Astrocyte (in vitro differentiated cells and primary cell): Measurements from ENCODE around the gene MPND. TPM values are rescaled to one million over a fixed set of nuclear protein-coding genes. Genes with fewer than 3 reads are reported as not detected.

Source experiments
- DNase-seq: peaks from one replicate; pipeline ENCODE4 v3.0.0-alpha.2; 2010; ENCODE audit warnings: low read depth
- FAIRE-seq: peaks from 2 replicates; lab custom pipeline; 2011; peaks lifted over from hg19 to GRCh38; lab: Jason Lieb, UNC
- H2AFZ ChIP-seq: 2 replicates; pipeline ENCODE4 v1.6.0; 2012; ENCODE audit warnings: low read depth, low read length, inconsistent platforms
- H3K27ac ChIP-seq: 2 replicates; pipeline ENCODE4 v1.5.1; 2011; ENCODE audit warnings: low read depth, low read length, inconsistent platforms
- H3K27me3 ChIP-seq: 2 replicates; pipeline ENCODE4 v1.6.0; 2011; ENCODE audit warnings: low read length, inconsistent platforms; ENCODE audit not compliant: insufficient read depth
- H3K36me3 ChIP-seq: 2 replicates; pipeline ENCODE4 v1.5.1; 2011; ENCODE audit warnings: low read length, inconsistent platforms; ENCODE audit not compliant: insufficient read depth
- H3K4me1 ChIP-seq: 2 replicates; pipeline ENCODE4 v1.5.1; 2011; ENCODE audit warnings: low read length, inconsistent platforms; ENCODE audit not compliant: insufficient read depth
- H3K4me2 ChIP-seq: 2 replicates; pipeline ENCODE4 v1.6.0; 2012; ENCODE audit warnings: low read length, inconsistent platforms
- H3K4me3 ChIP-seq: 2 replicates; pipeline ENCODE4 v1.5.1; 2011; ENCODE audit warnings: low read depth, mild to moderate bottlenecking, low read length, inconsistent platforms; ENCODE audit not compliant: insufficient read depth
- H3K79me2 ChIP-seq: 2 replicates; pipeline ENCODE4 v1.6.0; 2012; ENCODE audit warnings: mild to moderate bottlenecking, low read length, inconsistent platforms; ENCODE audit not compliant: insufficient read depth
- H3K9ac ChIP-seq: 2 replicates; pipeline ENCODE4 v1.6.0; 2012; ENCODE audit warnings: mild to moderate bottlenecking, low read length, inconsistent platforms
- H3K9me3 ChIP-seq: 2 replicates; pipeline ENCODE4 v1.5.1; 2012; ENCODE audit warnings: low read depth, mild to moderate bottlenecking, low read length, inconsistent platforms; ENCODE audit not compliant: insufficient read depth
- H4K20me1 ChIP-seq: 2 replicates; pipeline ENCODE4 v1.6.0; 2012; ENCODE audit warnings: low read length, inconsistent platforms; ENCODE audit not compliant: insufficient read depth
- H3K27ac Mint-ChIP-seq: one replicate; pipeline ENCODE4 v1.8.0; 2021; ENCODE audit warnings: mild to moderate bottlenecking, mixed read lengths; ENCODE audit not compliant: unreplicated experiment
- H3K27me3 Mint-ChIP-seq: one replicate; pipeline ENCODE4 v1.8.0; 2021; ENCODE audit warnings: low read depth, mixed read lengths; ENCODE audit not compliant: unreplicated experiment
- H3K36me3 Mint-ChIP-seq: one replicate; pipeline ENCODE4 v1.8.0; 2021; ENCODE audit warnings: low read depth, mixed read lengths; ENCODE audit not compliant: unreplicated experiment
- H3K4me1 Mint-ChIP-seq: one replicate; pipeline ENCODE4 v1.8.0; 2021; ENCODE audit warnings: low read depth, mixed read lengths; ENCODE audit not compliant: unreplicated experiment
- H3K4me3 Mint-ChIP-seq: one replicate; pipeline ENCODE4 v1.8.0; 2021; ENCODE audit warnings: mild to moderate bottlenecking, moderate library complexity, mixed read lengths; ENCODE audit not compliant: unreplicated experiment
- H3K9me3 Mint-ChIP-seq: one replicate; pipeline ENCODE4 v1.8.0; 2021; ENCODE audit warnings: mild to moderate bottlenecking, mixed read lengths; ENCODE audit not compliant: unreplicated experiment
- CTCF ChIP-seq: IDR thresholded peaks from 2 replicates; pipeline ENCODE4 v1.5.1; 2011; ENCODE audit warnings: low read depth, mild to moderate bottlenecking, inconsistent platforms, low read length, moderate library complexity; ENCODE audit not compliant: insufficient read depth
- EZH2 ChIP-seq: IDR thresholded peaks from 2 replicates; pipeline ENCODE4 v1.6.1; 2012; ENCODE audit warnings: mild to moderate bottlenecking, low read length, inconsistent platforms; ENCODE audit not compliant: insufficient read depth
- total RNA-seq: library from RNA; stranded (reverse); gene quantifications from 2 replicates; pipeline ENCODE4 v1.2.1, GENCODE V29; 2021

Gene MPND
- total RNA-seq, 1 donor from 2014 or later = 14.7 TPM

- Mint-ChIP-seq H3K27ac (no peak overlapping the region), H3K36me3 (no peaks in the 10 kb centered on the region), H3K9me3 (no peaks in the 10 kb centered on the region), H3K27me3 (no peaks in the 10 kb centered on the region), H3K4me3 (no peak overlapping the region), H3K4me1 (no peaks in the 10 kb centered on the region)
- TF ChIP-seq CTCF = no peak
- no peak for TF ChIP-seq EZH2
- Histone ChIP-seq H3K4me3 (no peak overlapping the region), H3K27ac (no peak overlapping the region), H3K79me2 (no peaks in the 10 kb centered on the region), H3K36me3 (peaks cover 3% of the 10 kb centered on the region), H3K9me3 (no peaks in the 10 kb centered on the region), H3K4me2 (no peak overlapping the region), H4K20me1 (peaks cover 32% of the 10 kb centered on the region), H2AFZ (no peak overlapping the region), H3K27me3 (no peaks in the 10 kb centered on the region), H3K9ac (no peak overlapping the region), H3K4me1 (no peaks in the 10 kb centered on the region)
- no peak for DNase-seq
- no peak for FAIRE-seq
Observed at GRCh38 chr19:4358709-4359626, 15.6 kb downstream of the MPND start.

GRCh38 chr19:4359627-4360000 lies 16.3 kb downstream of the MPND start:
- H3K36me3 ChIP-seq = peaks cover 3% of the 10 kb centered on the region
- peaks cover 36% of the 10 kb centered on the region for H4K20me1 ChIP-seq
- Mint-ChIP-seq H3K27ac (no peak overlapping the region), H3K4me1 (no peaks in the 10 kb centered on the region), H3K36me3 (no peaks in the 10 kb centered on the region), H3K9me3 (no peaks in the 10 kb centered on the region), H3K27me3 (no peaks in the 10 kb centered on the region), H3K4me3 (no peak overlapping the region)
- no peak overlapping the region for H3K27ac ChIP-seq
- no peaks in the 10 kb centered on the region for H3K79me2 ChIP-seq
- FAIRE-seq (no peak), DNase-seq (no peak)
- no peak overlapping the region for H3K4me2 ChIP-seq
- H3K9me3 ChIP-seq = no peaks in the 10 kb centered on the region
- H3K4me1 ChIP-seq = no peaks in the 10 kb centered on the region
- no peak overlapping the region for H3K9ac ChIP-seq
- no peak overlapping the region for H3K4me3 ChIP-seq
- TF ChIP-seq EZH2 = no peak
- TF ChIP-seq CTCF = no peak
- H2AFZ ChIP-seq = no peak overlapping the region
- no peaks in the 10 kb centered on the region for H3K27me3 ChIP-seq

GRCh38 chr19:4360081-4360569 lies 16.8 kb downstream of the MPND start:
- Histone ChIP-seq H3K4me1 (no peaks in the 10 kb centered on the region), H2AFZ (no peak overlapping the region), H3K9ac (no peak overlapping the region), H3K27me3 (no peaks in the 10 kb centered on the region), H4K20me1 (peaks cover 36% of the 10 kb centered on the region), H3K4me2 (no peak overlapping the region), H3K79me2 (no peaks in the 10 kb centered on the region), H3K9me3 (no peaks in the 10 kb centered on the region), H3K4me3 (no peak overlapping the region), H3K36me3 (peaks cover 5% of the 10 kb centered on the region), H3K27ac (no peak overlapping the region)
- no peak overlapping the region for H3K27ac Mint-ChIP-seq
- FAIRE-seq = no peak
- no peak overlapping the region for H3K4me3 Mint-ChIP-seq
- DNase-seq = no peak
- no peaks in the 10 kb centered on the region for H3K36me3 Mint-ChIP-seq
- H3K4me1 Mint-ChIP-seq = no peaks in the 10 kb centered on the region
- no peaks in the 10 kb centered on the region for H3K27me3 Mint-ChIP-seq
- no peaks in the 10 kb centered on the region for H3K9me3 Mint-ChIP-seq
- TF ChIP-seq EZH2 (no peak), CTCF (no peak)
